Spleen (tissue), 7 donors: ENCODE results near the gene PDE6D.

Experiments
- CTCF ChIP-seq, 11 experiments: fragments of 200-600 bp in 7 of 11; fragments of 450-650 bp in 4 of 11; sonication (generic) in 4 of 11; IDR thresholded peaks in 8 of 11; conservative IDR thresholded peaks in 3 of 11; 1 replicate in 7 of 11; 2 replicates in 4 of 11; pipeline versions ENCODE4 v1.4.0 to v1.8.0; 2016 to 2021; ENCODE audit warnings: antibody characterized with exemption in 11 of 11, inconsistent platforms in 4 of 11, mild to moderate bottlenecking in 1 of 11
- POLR2A ChIP-seq, 3 donors: fragments of 450-650 bp; IDR thresholded peaks; one replicate each; pipeline ENCODE4 v1.5.1; 2017; ENCODE audit warnings: antibody characterized with exemption in 3 of 3, mild to moderate bottlenecking in 1 of 3
- donor health status: DM: no; HTN: no; CAD: no; lungs with moderate emphysema.
- donor health status: DM: no; HTN: no; CAD: no.
- donor health status: DM: no; HTN: no; CAD: no.

- TF ChIP-seq POLR2A (IDR thresholded peaks at IDR 0.05), result no peak
- TF ChIP-seq CTCF (IDR thresholded peaks at IDR 0.05 in 8 of 11, conservative IDR thresholded peaks at IDR 0.05 in 3 of 11), result no peak
Measured at GRCh38 chr2:231786917-231787292, 5.8 kb upstream of the PDE6D start.
